HEK293 (cell line): Measurements from ENCODE around the gene FGD5.

Experiments
- CTCF ChIP-seq: fragments of 450-650 bp; formaldehyde crosslinking; IDR thresholded peaks from 2 replicates; pipeline ENCODE4 v1.5.1; 2016; ENCODE audit warnings: missing biosample characterization, missing genetic modification characterization
- REST ChIP-seq: fragments of 450-650 bp; formaldehyde crosslinking; IDR thresholded peaks from 2 replicates; pipeline ENCODE4 v1.5.1; 2016; ENCODE audit warnings: missing biosample characterization, missing genetic modification characterization
- ZNF132 ChIP-seq: fragments of 450-650 bp; formaldehyde crosslinking; IDR thresholded peaks from 2 replicates; pipeline ENCODE4 v1.5.1; 2017; ENCODE audit warnings: missing biosample characterization, missing genetic modification characterization, borderline replicate concordance
- ZNF274 ChIP-seq, 2 experiments: fragments of 200-500 bp in 1 of 2; fragments of 450-650 bp in 1 of 2; sonication (Bioruptor generic) in 1 of 2; formaldehyde crosslinking in 1 of 2; IDR thresholded peaks; 2 replicates each; pipeline versions ENCODE4 v1.5.1 to v1.6.1; 2014 to 2016; ENCODE audit warnings: borderline replicate concordance in 1 of 2, inconsistent platforms in 1 of 2, low read length in 1 of 2, missing biosample characterization in 1 of 2, missing genetic modification characterization in 1 of 2
- ZNF558 ChIP-seq: fragments of 450-650 bp; formaldehyde crosslinking; IDR thresholded peaks from 2 replicates; pipeline ENCODE4 v1.5.1; 2016; ENCODE audit warnings: missing biosample characterization, missing genetic modification characterization
- ZNF639 ChIP-seq: fragments of 450-650 bp; formaldehyde crosslinking; IDR thresholded peaks from 2 replicates; pipeline ENCODE4 v1.5.1; 2016; ENCODE audit warnings: missing biosample characterization, missing genetic modification characterization
- ZNF670 ChIP-seq: fragments of 450-650 bp; formaldehyde crosslinking; IDR thresholded peaks from 2 replicates; pipeline ENCODE4 v1.5.1; 2016; ENCODE audit warnings: missing biosample characterization, missing genetic modification characterization, low read depth
- ZNF777 ChIP-seq: fragments of 450-650 bp; formaldehyde crosslinking; IDR thresholded peaks from 2 replicates; pipeline ENCODE4 v1.5.1; 2017; ENCODE audit warnings: missing biosample characterization, missing genetic modification characterization, borderline replicate concordance
- ZSCAN18 ChIP-seq: fragments of 450-650 bp; formaldehyde crosslinking; IDR thresholded peaks from 2 replicates; pipeline ENCODE4 v1.5.1; 2016; ENCODE audit warnings: missing biosample characterization, missing genetic modification characterization
- TF ChIP-seq, protein P1 (sequence below): fragments of 450-650 bp; formaldehyde crosslinking; IDR thresholded peaks from 2 replicates; pipeline ENCODE4 v1.5.1; 2016; ENCODE audit warnings: missing biosample characterization, missing genetic modification characterization
- TF ChIP-seq, protein P2 (sequence below): fragments of 450-650 bp; formaldehyde crosslinking; IDR thresholded peaks from 2 replicates; pipeline ENCODE4 v1.5.1; 2017; ENCODE audit warnings: missing biosample characterization, missing genetic modification characterization

- TF ChIP-seq CTCF (tag by site-specific recombination) (no peak), ZNF670 (tag by site-specific recombination) (no peak), ZNF274 (IDR thresholded peaks at IDR 0.05; ENCODE audit: low read length) (no peak), ZNF274 (tag by site-specific recombination; IDR thresholded peaks at IDR 0.05; ENCODE audit: borderline replicate concordance) (no peak), ZNF777 (tag by site-specific recombination) (no peak), ZNF132 (tag by site-specific recombination) (no peak), ZNF558 (tag by site-specific recombination) (no peak), ZNF639 (no peak), ZSCAN18 (tag by site-specific recombination) (no peak), REST (tag by site-specific recombination) (no peak)
- TF ChIP-seq, protein P1, sequence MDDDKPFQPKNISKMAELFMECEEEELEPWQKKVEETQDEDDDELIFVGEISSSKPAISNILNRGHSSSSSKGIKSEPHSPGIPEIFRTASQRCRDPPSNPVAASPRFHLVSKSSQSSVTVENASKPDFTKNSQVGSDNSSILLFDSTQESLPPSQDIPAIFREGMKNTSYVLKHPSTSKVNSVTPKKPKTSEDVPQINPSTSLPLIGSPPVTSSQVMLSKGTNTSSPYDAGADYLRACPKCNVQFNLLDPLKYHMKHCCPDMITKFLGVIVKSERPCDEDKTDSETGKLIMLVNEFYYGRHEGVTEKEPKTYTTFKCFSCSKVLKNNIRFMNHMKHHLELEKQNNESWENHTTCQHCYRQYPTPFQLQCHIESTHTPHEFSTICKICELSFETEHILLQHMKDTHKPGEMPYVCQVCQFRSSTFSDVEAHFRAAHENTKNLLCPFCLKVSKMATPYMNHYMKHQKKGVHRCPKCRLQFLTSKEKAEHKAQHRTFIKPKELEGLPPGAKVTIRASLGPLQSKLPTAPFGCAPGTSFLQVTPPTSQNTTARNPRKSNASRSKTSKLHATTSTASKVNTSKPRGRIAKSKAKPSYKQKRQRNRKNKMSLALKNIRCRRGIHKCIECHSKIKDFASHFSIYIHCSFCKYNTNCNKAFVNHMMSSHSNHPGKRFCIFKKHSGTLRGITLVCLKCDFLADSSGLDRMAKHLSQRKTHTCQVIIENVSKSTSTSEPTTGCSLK (tag by site-specific recombination), result no peak
- TF ChIP-seq, protein P2, sequence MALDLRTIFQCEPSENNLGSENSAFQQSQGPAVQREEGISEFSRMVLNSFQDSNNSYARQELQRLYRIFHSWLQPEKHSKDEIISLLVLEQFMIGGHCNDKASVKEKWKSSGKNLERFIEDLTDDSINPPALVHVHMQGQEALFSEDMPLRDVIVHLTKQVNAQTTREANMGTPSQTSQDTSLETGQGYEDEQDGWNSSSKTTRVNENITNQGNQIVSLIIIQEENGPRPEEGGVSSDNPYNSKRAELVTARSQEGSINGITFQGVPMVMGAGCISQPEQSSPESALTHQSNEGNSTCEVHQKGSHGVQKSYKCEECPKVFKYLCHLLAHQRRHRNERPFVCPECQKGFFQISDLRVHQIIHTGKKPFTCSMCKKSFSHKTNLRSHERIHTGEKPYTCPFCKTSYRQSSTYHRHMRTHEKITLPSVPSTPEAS (tag by site-specific recombination), result no peak
Measured at GRCh38 chr3:14900881-14901873, 82.4 kb downstream of the FGD5 start.
